Kidney (tissue), 14 donors: ENCODE measurements around the gene GALNT9. TPM values are rescaled to one million over a fixed set of nuclear protein-coding genes. Genes with fewer than 3 reads are reported as not detected.

Experiments used
- DNase-seq, 5 donors: peaks; one replicate each; pipeline ENCODE4 v3.0.0-alpha.2; 2013 to 2020
- FAIRE-seq: peaks from 2 replicates; lab custom pipeline; 2012; peaks lifted over from hg19 to GRCh38; lab: Jason Lieb, UNC
- H3K27ac ChIP-seq, 2 donors: one replicate each; pipeline ENCODE4 v1.7.0; 2013; ENCODE audit warnings: low read depth in 2 of 2, low read length in 2 of 2, inconsistent platforms in 1 of 2
- H3K27me3 ChIP-seq: one replicate; pipeline ENCODE4 v1.7.1; 2013; ENCODE audit warnings: low read length, inconsistent platforms; ENCODE audit not compliant: control insufficient read depth, insufficient read depth
- H3K36me3 ChIP-seq, 3 donors: one replicate each; pipeline versions ENCODE4 v1.7.0 to v1.7.1; 2013; ENCODE audit warnings: low read length in 3 of 3, control low read depth in 1 of 3, inconsistent platforms in 1 of 3; ENCODE audit not compliant: insufficient read depth in 3 of 3, control insufficient read depth in 2 of 3
- H3K4me1 ChIP-seq, 3 donors: one replicate each; pipeline versions ENCODE4 v1.7.0 to v1.7.1; 2013; ENCODE audit warnings: low read length in 3 of 3, inconsistent platforms in 1 of 3, low read depth in 1 of 3; ENCODE audit not compliant: control insufficient read depth in 2 of 3, insufficient read depth in 2 of 3
- H3K4me3 ChIP-seq, 3 donors: one replicate each; pipeline versions ENCODE4 v1.7.0 to v1.8.1; 2013; ENCODE audit warnings: low read length in 3 of 3, control low read depth in 1 of 3, inconsistent platforms in 1 of 3
- H3K9ac ChIP-seq, 3 donors: one replicate each; pipeline versions ENCODE4 v1.7.0 to v1.7.1; 2013; ENCODE audit warnings: low read length in 3 of 3, control low read depth in 1 of 3, inconsistent platforms in 1 of 3
- H3K9me3 ChIP-seq, 3 donors: one replicate each; pipeline versions ENCODE4 v1.7.0 to v1.7.1; 2013; ENCODE audit warnings: low read length in 3 of 3, control low read depth in 1 of 3, inconsistent platforms in 1 of 3; ENCODE audit not compliant: control insufficient read depth in 2 of 3, insufficient read depth in 1 of 3
- CTCF ChIP-seq: IDR thresholded peaks from 3 replicates; pipeline ENCODE4 v1.5.1; 2012; ENCODE audit warnings: mild to moderate bottlenecking, moderate library complexity, borderline replicate concordance; ENCODE audit not compliant: insufficient read depth; ENCODE audit errors: extremely low read depth
- intact Hi-C: fragments of 100-400 bp; cut with DNase I; formaldehyde crosslinking; loops from one replicate; pipeline ENCODE4 v1.11.1; 2022
- polyA plus RNA-seq: library from polyadenylated mRNA; stranded (reverse); fragments of 350-450 nt; fragmentation: Illumina TruSeq; extraction: RNeasy Lipid Tissue Mini Kit (QIAGEN cat#74804); gene quantifications from one replicate; pipeline ENCODE4 v1.2.3, GENCODE V29; 2014; ENCODE audit warnings: low read depth, low replicate concordance; ENCODE audit not compliant: insufficient read depth
- total RNA-seq: library from RNA; stranded (reverse); fragmentation: NEBNext Ultra II Directional; extraction: Animal tissue kit (Norgen Biotek cat#: 25700); gene quantifications from one replicate; pipeline ENCODE4 v1.2.1, GENCODE V29; 2021
- donor health status: control.
- donor health status: control.
- donor health status: control.
- donor health status: control.
- donor health status: control.
- donor health status: DM: yes; HTN: yes; CAD: no.
- donor health status: Normal renal cell carcinoma (clear cell type).

The GALNT9 gene
- total and polyA plus RNA-seq, 2 donors from 2014 or later = 4.8 to 20.7 TPM

- H3K27me3 ChIP-seq = peaks cover 6% of the 10 kb centered on the region
- H3K9me3 ChIP-seq = no peaks in the 10 kb centered on the region
- TF ChIP-seq CTCF = no peak
- intact Hi-C loops = no loop called here
- DNase-seq (peak in 2 of 5 donors; percentile 37 to 56), FAIRE-seq (no peak)
- H3K9ac ChIP-seq = no peak overlapping the region
- no peak overlapping the region for H3K4me3 ChIP-seq
- peaks cover 0 to 2% (median 0%) of the 10 kb centered on the region in 3 donors for H3K4me1 ChIP-seq
- no peak overlapping the region for H3K27ac ChIP-seq
- H3K36me3 ChIP-seq = no peaks in the 10 kb centered on the region
These were observed 14.8 kb upstream of the GALNT9 start for GRCh38 chr12:132344181-132344580.

DNA sequence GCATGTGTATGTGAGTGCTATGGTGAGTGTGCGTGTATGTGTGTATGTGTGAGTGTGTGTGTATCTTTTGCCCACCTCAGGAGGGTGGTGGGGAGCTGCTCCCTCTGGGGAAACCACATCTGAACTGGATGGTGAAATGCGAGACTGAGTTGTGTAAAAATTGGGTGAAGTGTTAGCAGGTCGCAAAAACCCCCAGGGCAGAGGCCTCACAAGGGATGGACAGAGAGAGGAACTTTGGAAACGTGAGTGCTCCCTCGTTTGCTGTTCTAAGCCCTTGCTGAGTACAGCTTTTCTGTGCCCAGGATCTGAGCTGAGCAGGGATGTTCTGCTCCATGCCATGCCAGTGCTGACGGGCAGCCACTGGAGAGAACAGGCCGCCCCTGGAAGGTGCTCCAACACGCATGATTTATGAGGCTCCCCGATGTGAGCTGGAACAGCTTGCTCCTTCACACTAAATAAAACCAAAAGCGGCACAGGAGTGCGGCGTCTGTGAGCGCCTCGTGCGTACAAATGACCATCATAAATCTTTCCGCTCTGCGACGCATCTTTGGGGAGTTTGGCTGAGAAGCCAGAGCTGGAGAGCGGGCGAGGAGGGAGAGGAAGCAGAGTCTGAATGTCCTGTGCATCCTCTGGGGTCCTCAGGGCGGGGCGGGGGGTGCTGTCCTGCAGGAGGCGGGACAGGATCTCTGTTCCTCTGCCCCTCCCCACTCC, 14.1 kb upstream of the GALNT9 start:
- Histone ChIP-seq H3K27me3 (peaks cover 6% of the 10 kb centered on the region), H3K9me3 (no peaks in the 10 kb centered on the region)
- DNase-seq = peak in 4 of 5 donors; percentile 79 to 88 (median 85)

GRCh38 chr12:132342251-132343227, 13.2 kb upstream of the GALNT9 start:
- Histone ChIP-seq H3K4me3 (no peak overlapping the region), H3K9ac (no peak overlapping the region), H3K9me3 (no peaks in the 10 kb centered on the region), H3K4me1 (peaks cover 0 to 2% (median 0%) of the 10 kb centered on the region in 3 donors), H3K27ac (no peak overlapping the region), H3K36me3 (no peaks in the 10 kb centered on the region), H3K27me3 (peaks cover 6% of the 10 kb centered on the region)
- no peak for FAIRE-seq
- peak; percentile 27 for TF ChIP-seq CTCF
- intact Hi-C loops = no loop called here
- DNase-seq = peak in 3 of 5 donors; percentile 49 to 70 (median 50)

More for the DNA sequence above, 14.1 kb upstream of the GALNT9 start:
- no peak overlapping the region for H3K27ac ChIP-seq
- no peak for FAIRE-seq
- intact Hi-C loops = no loop called here
- H3K4me1 ChIP-seq = peaks cover 0 to 2% (median 0%) of the 10 kb centered on the region in 3 donors
- no peak for TF ChIP-seq CTCF
- no peaks in the 10 kb centered on the region for H3K36me3 ChIP-seq
- no peak overlapping the region for H3K9ac ChIP-seq
- no peak overlapping the region for H3K4me3 ChIP-seq
